ENCODE data around the gene NDUFAB1. TPM values are rescaled to one million over a fixed set of nuclear protein-coding genes. Genes with fewer than 3 reads are reported as not detected.

NDUFAB1 gene
- total and polyA plus RNA-seq, 8 donors: 64.9 to 78.7 (median 71.1) TPM

GRCh38 chr16:23539984-23540816 lies 55.9 kb downstream of the NDUFAB1 start:
- DNase-seq: peak in 1 of 4 donors; percentile 12

GRCh38 chr16:23538919-23539278 lies 57.2 kb downstream of the NDUFAB1 start:
- H3K36me3 ChIP-seq: peaks cover 0 to 71% of the 10 kb centered on the region in 2 donors

More at GRCh38 chr16:23539984-23540816, 55.9 kb downstream of the NDUFAB1 start:
- intact Hi-C loops (cut with DNase I): no loop called here
- peaks cover 0 to 71% of the 10 kb centered on the region in 2 donors for H3K36me3 ChIP-seq
- TF ChIP-seq, protein P1, sequence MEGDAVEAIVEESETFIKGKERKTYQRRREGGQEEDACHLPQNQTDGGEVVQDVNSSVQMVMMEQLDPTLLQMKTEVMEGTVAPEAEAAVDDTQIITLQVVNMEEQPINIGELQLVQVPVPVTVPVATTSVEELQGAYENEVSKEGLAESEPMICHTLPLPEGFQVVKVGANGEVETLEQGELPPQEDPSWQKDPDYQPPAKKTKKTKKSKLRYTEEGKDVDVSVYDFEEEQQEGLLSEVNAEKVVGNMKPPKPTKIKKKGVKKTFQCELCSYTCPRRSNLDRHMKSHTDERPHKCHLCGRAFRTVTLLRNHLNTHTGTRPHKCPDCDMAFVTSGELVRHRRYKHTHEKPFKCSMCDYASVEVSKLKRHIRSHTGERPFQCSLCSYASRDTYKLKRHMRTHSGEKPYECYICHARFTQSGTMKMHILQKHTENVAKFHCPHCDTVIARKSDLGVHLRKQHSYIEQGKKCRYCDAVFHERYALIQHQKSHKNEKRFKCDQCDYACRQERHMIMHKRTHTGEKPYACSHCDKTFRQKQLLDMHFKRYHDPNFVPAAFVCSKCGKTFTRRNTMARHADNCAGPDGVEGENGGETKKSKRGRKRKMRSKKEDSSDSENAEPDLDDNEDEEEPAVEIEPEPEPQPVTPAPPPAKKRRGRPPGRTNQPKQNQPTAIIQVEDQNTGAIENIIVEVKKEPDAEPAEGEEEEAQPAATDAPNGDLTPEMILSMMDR (IDR thresholded peaks at IDR 0.05): no peak
- no peak overlapping the region for H3K4me3 ChIP-seq
- ATAC-seq: peak; percentile 96
- no peaks in the 10 kb centered on the region for H3K9me3 ChIP-seq
- H3K4me1 ChIP-seq: peaks cover 0 to 14% of the 10 kb centered on the region in 2 donors
- H3K27me3 ChIP-seq: no peaks in the 10 kb centered on the region
- H3K27ac ChIP-seq: peak overlapping the region in 1 of 2 donors; percentile 44

DNA sequence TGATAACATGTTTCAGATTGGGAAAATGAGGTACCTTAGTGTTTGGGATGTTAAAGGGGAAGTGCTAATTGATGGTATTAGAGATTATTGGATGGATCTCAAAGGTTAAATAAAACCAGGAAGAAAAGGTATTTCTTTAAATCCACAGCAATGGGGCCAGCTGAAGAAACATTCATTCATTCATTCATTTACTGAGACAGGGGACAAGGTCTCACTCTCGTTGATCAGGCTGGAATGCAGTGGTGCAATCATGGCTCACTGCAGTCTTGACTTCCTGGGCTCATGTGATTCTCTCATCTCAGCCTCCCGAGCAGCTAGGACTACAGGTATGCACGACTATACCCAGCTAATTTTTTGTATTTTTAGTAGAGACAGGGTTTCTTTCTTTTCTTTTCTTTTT lies 58.7 kb downstream of the NDUFAB1 start:
- TF ChIP-seq, protein P1 (IDR thresholded peaks at IDR 0.05): no peak
- intact Hi-C loops (cut with DNase I): no loop called here
- H3K4me3 ChIP-seq: no peak overlapping the region
- H3K27me3 ChIP-seq: no peaks in the 10 kb centered on the region
- no peaks in the 10 kb centered on the region for H3K9me3 ChIP-seq
- ATAC-seq (no peak), DNase-seq (no peak)
- no peak overlapping the region for H3K27ac ChIP-seq
- peaks cover 0 to 14% of the 10 kb centered on the region in 2 donors for H3K4me1 ChIP-seq
- peaks cover 0 to 73% of the 10 kb centered on the region in 2 donors for H3K36me3 ChIP-seq

More at GRCh38 chr16:23538919-23539278, 57.2 kb downstream of the NDUFAB1 start:
- Histone ChIP-seq H3K9me3 (no peaks in the 10 kb centered on the region), H3K4me3 (no peak overlapping the region), H3K4me1 (peaks cover 0 to 14% of the 10 kb centered on the region in 2 donors), H3K27ac (no peak overlapping the region), H3K27me3 (no peaks in the 10 kb centered on the region)
- intact Hi-C loops (cut with DNase I): no loop called here
- TF ChIP-seq, protein P1 (IDR thresholded peaks at IDR 0.05): no peak
- DNase-seq: no peak
- ATAC-seq: no peak

- ATAC-seq: no peak
Observed at GRCh38 chr16:23535901-23536300, 60.2 kb downstream of the NDUFAB1 start.

More at GRCh38 chr16:23535901-23536300, 60.2 kb downstream of the NDUFAB1 start:
- intact Hi-C loops (cut with DNase I): no loop called here
- no peak for DNase-seq
- peaks cover 0 to 75% of the 10 kb centered on the region in 2 donors for H3K36me3 ChIP-seq
- TF ChIP-seq, protein P1 (IDR thresholded peaks at IDR 0.05): no peak
- H3K4me1 ChIP-seq: peaks cover 0 to 14% of the 10 kb centered on the region in 2 donors
- H3K27me3 ChIP-seq: no peaks in the 10 kb centered on the region
- no peak overlapping the region for H3K4me3 ChIP-seq
- no peak overlapping the region for H3K27ac ChIP-seq
- no peaks in the 10 kb centered on the region for H3K9me3 ChIP-seq

Measured in left lung (tissue), 10 donors.